Stimulated activated CD4-positive, alpha-beta T cell treated with anti-CD3 and anti-CD28 coated beads, Interleukin-4, amount 100 ng/mL, for 4 hours (primary cell): ENCODE data around the gene SUCLG2.
"Not testable (repeated sequence)": the region's sequence is repeated elsewhere in the genome, so short reads cannot be mapped to it uniquely, and the experiment has no call there.

ENCODE experiments used
- DNase-seq, 2 experiments: peaks; one replicate each; pipeline ENCODE4 v3.0.0-alpha.2; 2020

The SUCLG2 gene

GRCh38 chr3:67557848-67558355 is 96.5 kb downstream of the SUCLG2 start:
- no peak for DNase-seq

DNA sequence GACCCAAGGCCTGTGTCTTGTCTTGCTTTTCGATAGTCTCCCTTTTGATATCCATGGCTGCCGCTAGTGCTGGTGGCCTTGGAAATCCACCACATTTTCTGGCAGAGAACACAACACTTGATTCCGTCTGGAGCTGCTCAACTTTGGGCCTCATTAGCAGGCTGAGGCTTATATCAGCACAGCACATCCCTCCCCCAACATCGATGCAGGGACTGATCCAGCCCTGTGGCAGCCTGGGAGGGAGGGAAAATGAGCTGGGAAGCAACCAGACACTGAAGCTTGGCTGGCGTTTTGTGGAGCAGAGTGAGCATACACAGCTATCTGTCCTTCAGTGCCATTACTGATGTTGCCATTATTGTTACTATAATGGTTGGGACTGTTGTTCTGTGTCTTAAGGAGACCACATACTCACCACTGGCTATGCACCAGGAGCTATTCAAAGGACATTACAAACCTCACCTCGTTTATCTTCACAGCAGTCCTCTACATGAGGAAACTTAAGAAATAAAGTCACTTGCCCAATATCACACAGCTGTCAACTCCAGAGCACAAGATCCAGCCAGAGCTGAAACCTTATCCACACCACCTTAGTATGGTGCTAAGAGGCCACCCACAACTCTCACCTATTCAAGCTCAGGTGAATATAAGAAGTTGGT is 102.9 kb downstream of the SUCLG2 start:
- no peak for DNase-seq

GRCh38 chr3:67550541-67550940 is 103.9 kb downstream of the SUCLG2 start:
- no peak for DNase-seq

- DNase-seq: not testable (repeated sequence)
These were observed 111.7 kb downstream of the SUCLG2 start for GRCh38 chr3:67542502-67543250.

- no peak for DNase-seq
These were observed 114.1 kb downstream of the SUCLG2 start for GRCh38 chr3:67540198-67540894.

- not testable (repeated sequence) for DNase-seq
These were observed 117.2 kb downstream of the SUCLG2 start for GRCh38 chr3:67537203-67537602.

DNA sequence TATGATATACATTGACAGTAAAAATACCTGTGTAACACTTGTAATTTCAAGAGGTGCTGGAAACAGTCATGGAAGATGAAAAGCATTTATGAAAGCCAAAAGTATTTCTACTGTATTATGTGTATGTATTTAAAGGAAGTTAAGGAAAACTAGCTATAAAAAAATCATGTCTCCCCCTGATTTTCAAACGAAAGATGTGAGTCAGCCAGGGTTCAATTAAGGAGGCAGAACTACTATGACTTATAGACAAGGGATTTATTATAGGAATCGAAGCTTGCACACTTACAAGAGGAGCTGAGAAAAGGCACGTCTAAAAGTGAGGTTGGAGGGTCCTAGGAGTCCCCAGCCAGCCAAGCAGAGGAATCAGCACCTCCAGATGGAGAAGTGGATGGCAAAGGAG is 119.4 kb downstream of the SUCLG2 start:
- no peak for DNase-seq

DNA sequence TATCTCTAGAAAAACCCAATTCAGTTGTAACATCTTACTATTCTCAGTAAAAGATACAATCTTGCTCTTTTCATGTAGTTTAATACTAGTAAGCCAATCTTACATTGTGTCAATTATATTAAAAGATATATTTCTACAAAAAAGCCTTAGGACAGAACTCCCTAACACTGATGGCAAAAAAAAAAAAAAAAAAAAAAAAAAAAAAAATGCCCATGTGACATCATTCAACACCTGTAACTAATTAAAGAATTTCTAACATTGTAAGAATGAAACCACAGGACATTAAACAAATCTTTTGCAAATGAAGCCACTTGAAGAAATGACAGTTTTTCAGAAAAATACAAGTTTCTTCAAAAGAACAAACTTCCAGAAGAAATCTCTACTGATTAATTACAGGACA is 119.8 kb downstream of the SUCLG2 start:
- no peak for DNase-seq

- DNase-seq: no peak
These were observed 123.0 kb downstream of the SUCLG2 start for GRCh38 chr3:67531181-67532101.

- DNase-seq: no peak
These were observed 124.5 kb downstream of the SUCLG2 start for GRCh38 chr3:67529915-67530314.

DNA sequence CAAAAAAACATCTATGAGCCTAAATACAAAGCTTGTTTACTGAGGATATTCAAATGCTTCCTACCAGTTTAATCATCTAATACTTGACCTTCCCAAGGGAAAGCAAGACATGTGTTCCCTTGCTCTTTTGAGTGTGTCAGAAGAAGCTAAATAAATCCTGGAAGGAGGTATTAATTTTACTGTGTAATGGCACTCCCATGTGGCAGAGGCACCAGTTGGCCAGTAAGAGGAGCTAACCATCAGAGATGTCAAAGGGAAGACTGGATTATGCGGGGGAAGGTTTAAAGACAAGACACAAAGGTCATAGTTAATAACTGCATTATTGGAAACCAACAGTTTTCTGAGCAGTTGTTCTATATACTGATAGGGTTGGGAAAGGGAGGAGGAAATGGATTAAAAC is 125.1 kb downstream of the SUCLG2 start:
- DNase-seq: no peak

- DNase-seq: no peak
These were observed 128.2 kb downstream of the SUCLG2 start for GRCh38 chr3:67526246-67526645.

DNA sequence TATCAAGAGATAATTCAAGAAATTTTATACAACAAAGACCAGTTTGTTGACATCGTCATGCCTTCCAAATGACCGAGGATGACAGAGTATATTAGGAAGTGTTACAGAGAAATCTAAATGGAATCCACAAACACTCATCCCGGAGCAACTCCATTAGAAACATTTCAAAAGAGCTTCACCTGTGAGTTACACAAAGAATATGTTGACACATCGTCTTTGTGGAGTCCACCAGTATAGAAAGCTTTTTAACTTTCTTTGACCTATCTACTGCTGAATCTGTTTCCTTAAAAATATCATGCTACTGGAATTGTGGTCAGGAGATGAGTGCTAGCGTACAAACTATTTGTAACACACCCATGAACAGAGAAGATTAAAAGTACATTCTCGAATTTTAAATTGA is 130.4 kb downstream of the SUCLG2 start:
- no peak for DNase-seq

GRCh38 chr3:67522081-67522480 is 132.3 kb downstream of the SUCLG2 start:
- no peak for DNase-seq

- no peak for DNase-seq
These were observed 133.3 kb downstream of the SUCLG2 start for GRCh38 chr3:67521053-67521646.

- DNase-seq: no peak
These were observed 136.2 kb downstream of the SUCLG2 start for GRCh38 chr3:67518236-67518635.

DNA sequence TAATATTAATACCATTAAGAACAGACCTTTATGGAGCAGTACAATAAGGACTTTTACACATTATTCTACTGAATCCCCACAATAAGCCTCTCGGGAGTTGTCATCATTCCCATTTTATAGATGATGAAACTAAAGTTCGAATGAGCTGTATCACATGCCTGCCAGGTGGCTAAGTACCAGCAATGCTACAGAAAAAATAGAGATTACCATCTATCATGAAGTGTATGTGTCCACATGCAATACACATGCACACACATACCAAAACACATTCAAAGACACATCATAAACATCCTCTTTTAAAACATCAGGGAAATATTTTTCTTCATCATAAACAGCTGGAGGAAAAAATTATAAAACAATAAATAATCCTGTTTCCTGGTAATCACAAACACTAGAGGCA is 136.6 kb downstream of the SUCLG2 start:
- no peak for DNase-seq

DNA sequence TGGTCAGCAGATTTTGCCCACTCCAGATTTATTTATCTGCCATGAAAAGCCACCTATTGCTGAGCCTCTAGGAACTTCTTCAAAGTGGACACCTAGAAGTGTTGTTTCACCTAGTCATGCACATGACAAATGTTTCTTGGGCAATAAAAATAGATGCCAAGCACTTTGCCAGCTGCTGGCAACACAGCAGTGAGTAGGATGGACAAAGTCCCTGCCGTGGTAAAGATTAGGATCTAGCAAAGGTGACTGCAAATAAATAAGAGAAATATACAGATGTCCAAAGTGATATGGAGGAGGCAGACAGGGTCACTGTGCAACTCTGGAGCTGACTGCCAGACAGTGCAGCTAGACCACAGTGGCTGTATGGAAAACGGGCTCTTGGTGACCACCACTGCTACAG is 137.9 kb downstream of the SUCLG2 start:
- no peak for DNase-seq

DNA sequence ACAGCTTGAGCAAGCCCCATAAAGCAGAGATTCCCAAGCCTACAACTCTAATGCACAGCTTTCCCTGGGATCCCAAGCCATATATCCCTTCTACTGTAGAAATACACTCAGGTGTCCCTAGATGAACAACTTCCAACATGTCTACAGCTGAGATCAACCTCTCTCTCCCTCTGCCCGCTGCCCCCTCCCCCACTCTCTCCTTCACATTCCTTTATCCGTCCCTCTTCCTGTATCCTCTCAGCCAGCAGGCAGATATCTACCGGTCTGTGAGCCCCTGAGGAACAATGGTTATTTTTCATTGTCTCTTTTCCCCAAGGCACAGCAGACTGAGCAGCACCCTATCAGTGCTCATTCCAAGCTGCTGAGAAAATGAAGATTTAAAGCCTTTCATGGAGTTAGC is 138.6 kb downstream of the SUCLG2 start:
- no peak for DNase-seq

- no peak for DNase-seq
These were observed 144.8 kb downstream of the SUCLG2 start for GRCh38 chr3:67509471-67510075.

- no peak for DNase-seq
These were observed 146.8 kb downstream of the SUCLG2 start for GRCh38 chr3:67507584-67507983.

- no peak for DNase-seq
These were observed 153.7 kb downstream of the SUCLG2 start for GRCh38 chr3:67500709-67501108.
